Left colon (tissue), 2 donors: ENCODE results near the gene ZNF532. TPM values are rescaled to one million over a fixed set of nuclear protein-coding genes. Genes with fewer than 3 reads are reported as not detected.
"Not testable (repeated sequence)": the region's sequence is repeated elsewhere in the genome, so short reads cannot be mapped to it uniquely, and the experiment has no call there.

Experiments used
- ATAC-seq: fragments of 200-7000 bp; cut with Tn5 transposase; one replicate; pipeline ENCODE4 v1.9.1; 2020; ENCODE audit warnings: mild to moderate bottlenecking, moderate library complexity
- DNase-seq, 2 donors: peaks; one replicate each; pipeline ENCODE4 v3.0.0-alpha.2; 2020
- intact Hi-C, 2 donors: fragments of 100-400 bp; cut with DNase I in 1 of 2; cut with micrococcal nuclease in 1 of 2; formaldehyde crosslinking; loops; one replicate each; pipeline versions ENCODE4 v1.11.2 to v1.14.0; 2022; cut with DNase I, micrococcal nuclease
- total RNA-seq, 2 donors: library from RNA; stranded (reverse); fragmentation: NEBNext Ultra II Directional; extraction: Animal tissue kit (Norgen Biotek cat#: 25700); gene quantifications; one replicate each; pipeline ENCODE4 v1.2.1, GENCODE V29; 2021
- donor health status: DM: no; HTN: no; CAD: no.
- donor health status: DM: yes; HTN: yes; CAD: no.

ZNF532 gene
- total RNA-seq, 2 donors from 2014 or later = 7.1 to 17.2 TPM

DNA sequence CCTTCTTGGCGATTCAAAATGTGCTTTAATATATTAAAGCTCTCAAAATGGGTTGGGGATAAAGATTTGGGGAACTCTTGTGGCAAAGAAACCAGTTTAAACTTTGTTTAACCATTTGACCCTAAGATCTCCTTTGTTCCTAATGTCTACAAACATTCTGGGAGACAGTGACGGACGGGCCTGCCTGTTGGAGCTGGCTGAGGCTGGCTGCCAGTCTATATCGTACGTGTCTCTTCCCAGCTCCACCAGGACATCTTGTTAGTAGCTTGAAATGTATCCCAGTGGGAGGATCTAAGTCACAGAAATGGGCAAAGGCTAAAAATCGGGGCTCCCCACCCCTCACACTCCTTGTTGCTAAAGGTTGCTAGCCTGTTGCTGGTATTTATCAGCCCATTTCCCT, 30.7 kb downstream of the ZNF532 start:
- no peak for ATAC-seq
- intact Hi-C loops = no loop called here
- DNase-seq = no peak

DNA sequence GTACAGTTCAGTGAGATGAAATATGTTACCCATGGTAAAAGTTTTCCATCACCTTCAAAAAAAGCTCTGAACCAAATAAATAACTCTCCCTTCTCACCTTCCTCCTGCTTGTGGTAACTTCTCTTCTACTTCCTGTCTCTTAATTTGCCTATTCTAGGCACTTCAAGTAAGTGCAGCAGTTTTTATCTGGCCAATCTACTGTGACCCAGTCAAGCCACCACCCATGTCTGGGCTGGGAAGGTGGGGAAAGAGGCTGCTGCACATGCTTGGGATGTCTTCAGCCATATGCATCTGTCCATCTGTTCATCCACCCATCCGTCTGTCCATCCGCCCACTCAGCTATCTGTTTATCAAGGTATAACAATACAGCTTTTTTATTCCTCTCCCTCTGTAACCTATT, 31.6 kb downstream of the ZNF532 start:
- intact Hi-C loops = no loop called here
- no peak for DNase-seq
- ATAC-seq = no peak

- intact Hi-C loops = no loop called here
- DNase-seq = no peak
- no peak for ATAC-seq
Observed at GRCh38 chr18:58896734-58897508, 32.2 kb downstream of the ZNF532 start.

DNA sequence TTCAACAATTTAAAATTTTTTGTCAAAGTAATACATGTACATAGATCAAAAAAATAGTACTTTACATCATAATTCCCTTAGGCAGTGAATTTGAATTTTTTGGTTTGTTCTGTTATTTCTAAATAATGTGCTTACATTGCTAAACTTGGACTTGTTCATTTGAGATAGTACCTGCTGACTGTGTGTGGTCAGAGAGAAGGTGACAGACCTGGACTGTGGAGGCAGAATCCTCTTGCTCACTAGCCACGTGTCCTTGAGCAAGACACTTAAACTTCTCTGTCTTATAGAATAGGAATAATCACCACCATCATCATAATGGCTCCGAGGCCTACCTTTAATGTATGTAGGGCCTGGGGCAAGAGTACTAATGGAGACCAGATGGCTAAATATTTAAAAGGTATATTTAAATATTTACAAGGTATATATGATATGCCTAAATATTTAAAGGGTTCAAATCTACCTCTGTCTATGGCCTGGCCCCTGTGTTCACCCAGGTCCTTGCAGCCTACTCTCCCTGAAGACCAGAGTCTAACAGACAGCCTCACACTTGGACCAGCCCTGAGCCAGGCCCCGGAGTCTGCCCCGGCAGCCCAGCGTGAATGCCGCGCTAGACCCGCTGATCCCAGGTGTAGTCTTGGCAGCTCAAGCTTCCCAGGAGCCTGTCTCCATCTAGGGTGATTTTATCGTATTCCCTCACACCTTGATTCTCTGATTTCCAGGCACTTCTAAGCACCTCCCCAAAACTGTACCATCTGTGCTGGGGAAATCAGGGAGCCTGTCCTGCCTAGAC, 33.5 kb downstream of the ZNF532 start:
- no peak for ATAC-seq
- no peak for DNase-seq
- intact Hi-C loops = no loop called here

GRCh38 chr18:58900015-58900649, 35.5 kb downstream of the ZNF532 start:
- intact Hi-C loops = no loop called here
- no peak for DNase-seq
- ATAC-seq = no peak

DNA sequence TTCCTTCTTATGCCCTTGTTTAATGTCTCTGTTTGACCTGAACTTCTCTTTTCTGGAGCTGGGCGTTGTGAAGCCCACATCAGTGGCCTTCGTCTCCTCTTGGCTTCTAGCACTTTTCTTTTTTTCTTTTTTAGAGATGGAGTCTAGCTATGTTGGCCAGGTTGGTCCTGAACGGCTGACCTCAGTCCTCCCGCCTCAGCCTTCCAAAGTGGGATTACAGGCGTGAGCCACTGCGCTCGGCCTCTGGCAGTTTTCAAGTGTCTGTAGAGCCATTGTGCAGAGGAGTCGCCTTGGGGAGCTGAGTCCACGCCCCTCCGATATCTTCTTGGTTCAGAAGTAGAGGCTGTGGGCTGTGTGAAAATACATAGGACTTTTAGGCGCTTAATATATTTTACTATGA, 36.5 kb downstream of the ZNF532 start:
- DNase-seq = no peak

DNA sequence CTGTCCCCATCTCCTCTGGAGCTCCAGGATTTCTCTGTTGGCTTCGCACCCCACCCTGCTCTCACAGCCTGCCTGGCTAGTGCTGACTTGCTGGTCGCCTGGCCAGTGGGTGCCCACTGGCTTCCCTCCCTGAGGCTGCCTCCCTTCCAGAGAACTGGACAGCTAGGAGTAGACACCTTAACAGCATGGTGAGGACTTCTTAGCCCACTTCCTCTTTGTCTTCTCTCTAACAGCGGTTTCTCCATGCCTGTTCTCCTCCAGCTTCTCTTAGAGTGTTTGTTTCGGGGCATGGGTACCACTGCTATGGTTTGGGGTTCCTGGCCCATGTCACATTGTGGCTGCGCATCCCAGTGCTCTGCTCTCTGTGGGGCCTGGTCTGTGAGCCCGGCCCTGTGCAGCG, 37.1 kb downstream of the ZNF532 start:
- DNase-seq (no peak), ATAC-seq (no peak)
- intact Hi-C loops = no loop called here

More for the DNA sequence above, 36.5 kb downstream of the ZNF532 start:
- no peak for ATAC-seq
- intact Hi-C loops = no loop called here

GRCh38 chr18:58902961-58903360, 38.3 kb downstream of the ZNF532 start:
- intact Hi-C loops = no loop called here
- DNase-seq (no peak), ATAC-seq (no peak)

DNA sequence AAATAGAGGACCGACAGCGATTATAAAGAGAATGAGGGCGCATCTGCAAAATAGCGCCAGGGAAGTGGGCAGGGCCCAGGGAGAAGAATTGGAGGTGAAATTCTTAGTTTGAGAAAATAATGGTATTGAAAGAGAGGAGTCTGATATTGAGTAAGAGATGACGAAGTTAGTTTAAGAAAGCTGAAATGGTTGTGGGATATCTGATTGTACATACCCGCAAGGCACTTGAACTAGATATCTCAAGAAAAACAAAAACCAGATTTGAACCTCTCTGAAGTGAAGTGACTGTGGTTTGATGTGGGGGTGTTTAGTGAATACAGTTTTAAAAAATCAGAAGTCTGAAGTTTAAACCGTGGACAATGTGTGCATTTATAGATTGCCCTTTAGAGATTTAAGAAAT, 38.9 kb downstream of the ZNF532 start:
- ATAC-seq (no peak), DNase-seq (no peak)
- intact Hi-C loops = no loop called here

DNA sequence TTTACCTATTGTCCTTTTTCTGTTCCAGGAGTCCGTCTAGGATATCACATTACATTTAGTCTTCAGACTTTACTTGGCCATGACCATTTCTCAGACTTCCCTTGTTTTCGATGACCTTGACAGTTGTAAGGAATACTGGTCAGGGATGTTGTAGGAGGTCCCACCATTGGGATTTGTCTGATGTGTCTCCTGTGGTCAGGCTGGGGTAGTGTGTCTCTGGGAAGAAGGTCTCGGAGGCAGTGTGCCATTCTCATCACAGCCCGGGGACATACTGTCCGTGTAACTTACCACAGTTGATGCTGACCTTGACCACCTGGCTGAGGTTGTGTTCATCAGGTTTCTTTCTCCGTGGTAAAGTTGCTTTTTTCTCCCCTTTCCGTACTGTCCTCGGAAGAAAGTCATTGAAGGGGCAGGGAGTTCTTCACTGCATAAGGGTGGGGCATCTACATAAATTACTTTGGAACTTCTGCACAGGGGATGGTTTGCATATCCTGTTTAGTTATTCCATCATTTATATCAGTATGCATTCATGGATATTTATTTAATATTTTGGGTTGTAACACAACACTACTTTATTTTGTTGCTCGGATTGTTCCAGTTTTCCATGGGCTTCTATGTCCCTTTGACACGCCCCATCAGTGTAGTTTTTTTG, 41.2 kb downstream of the ZNF532 start:
- intact Hi-C loops = no loop called here
- no peak for ATAC-seq
- no peak for DNase-seq

DNA sequence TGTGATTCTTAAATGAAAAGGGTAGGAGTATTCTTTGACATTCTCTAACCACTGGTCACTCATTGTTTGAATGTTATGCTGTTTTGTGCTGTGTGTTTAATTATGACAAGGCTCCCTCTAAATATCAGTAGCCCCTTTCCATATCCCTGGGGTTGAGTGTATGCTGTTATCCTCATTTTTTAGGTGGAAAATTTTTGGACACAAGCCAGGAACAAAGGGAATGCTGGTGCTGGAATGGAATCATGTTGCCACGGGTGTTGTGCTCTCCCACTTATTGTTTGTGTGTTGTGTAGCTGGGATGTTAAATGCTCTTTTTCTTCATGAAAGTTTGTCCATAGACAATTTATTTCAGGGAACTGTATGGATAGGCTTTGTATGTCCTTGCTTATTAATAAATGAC, 43.3 kb downstream of the ZNF532 start:
- intact Hi-C loops = no loop called here
- DNase-seq (no peak), ATAC-seq (no peak)

GRCh38 chr18:58909521-58909920, 44.8 kb downstream of the ZNF532 start:
- ATAC-seq = no peak
- intact Hi-C loops = no loop called here
- no peak for DNase-seq

GRCh38 chr18:58911241-58911640, 46.6 kb downstream of the ZNF532 start:
- intact Hi-C loops = no loop called here
- ATAC-seq = no peak
- DNase-seq = no peak

GRCh38 chr18:58911766-58912165, 47.1 kb downstream of the ZNF532 start:
- intact Hi-C loops = no loop called here
- peak; percentile 53 for ATAC-seq
- DNase-seq = peak in 1 of 2 donors; percentile 28

GRCh38 chr18:58915006-58915799, 50.5 kb downstream of the ZNF532 start:
- DNase-seq = no peak
- ATAC-seq = no peak
- intact Hi-C loops = no loop called here

- DNase-seq (no peak), ATAC-seq (no peak)
- intact Hi-C loops = no loop called here
Observed at GRCh38 chr18:58915995-58916394, 51.3 kb downstream of the ZNF532 start.

GRCh38 chr18:58919934-58920333, 55.3 kb downstream of the ZNF532 start:
- DNase-seq, intact Hi-C loops: not testable (repeated sequence)

DNA sequence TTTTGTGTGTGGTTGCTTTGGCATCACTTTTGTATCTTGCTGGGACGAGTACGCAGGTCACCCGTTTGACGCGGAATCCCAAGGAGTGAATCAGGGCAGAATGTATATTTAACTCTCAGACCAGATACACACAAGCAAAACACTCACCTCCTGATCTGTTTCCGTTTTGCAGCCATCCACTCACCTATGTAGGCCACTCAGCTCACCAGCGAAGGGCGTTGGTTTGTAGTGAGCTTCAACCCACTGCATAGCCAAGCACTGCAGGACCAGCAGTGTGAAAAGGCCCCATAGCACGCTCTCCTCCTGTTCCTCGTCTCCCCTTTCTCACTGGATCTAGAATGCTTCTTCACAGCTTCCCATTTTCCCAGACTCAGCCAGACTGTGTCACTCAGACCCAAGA, 58.3 kb downstream of the ZNF532 start:
- intact Hi-C loops = no loop called here
- no peak for DNase-seq
- ATAC-seq = no peak

More at GRCh38 chr18:58919934-58920333, 55.3 kb downstream of the ZNF532 start:
- ATAC-seq = not testable (repeated sequence)

DNA sequence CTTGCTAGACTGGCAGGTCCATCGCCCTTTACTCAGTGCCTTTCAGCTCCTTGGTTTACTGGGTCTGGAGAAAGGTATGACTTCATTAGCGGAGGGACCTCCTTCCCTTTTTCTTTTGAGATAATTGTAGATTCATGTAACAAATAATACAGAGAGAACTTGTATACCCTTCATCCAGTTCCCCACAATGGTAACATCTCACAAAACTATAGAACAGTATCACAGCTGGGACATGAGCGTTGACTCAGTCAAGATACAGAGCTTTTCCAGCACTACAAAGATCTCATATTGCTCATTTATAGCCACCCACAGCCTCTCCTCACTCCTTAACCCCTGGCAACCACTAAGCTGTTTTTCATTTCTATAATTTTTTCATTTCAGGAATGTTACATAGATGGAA, 59.8 kb downstream of the ZNF532 start:
- DNase-seq (no peak), ATAC-seq (no peak)
- intact Hi-C loops = no loop called here
